ENCODE data around the gene AFTPH. TPM values are rescaled to one million over a fixed set of nuclear protein-coding genes. Genes with fewer than 3 reads are reported as not detected.
A peak's percentile ranks its signal among the peaks of the same experiment; 100 is the strongest.

Gene AFTPH
- total and polyA plus RNA-seq, 9 of the 15 experiments (the other 6 are each of a cell fraction or from before 2014, with no cell fraction given): 8.0 to 26.2 (median 13.8) TPM

GRCh38 chr2:64608867-64609226 is 84.7 kb downstream of the AFTPH start (continued):
- TF ChIP-seq ZBTB9 (CRISPR knock-in tag; IDR thresholded peaks at IDR 0.05): 0 out of 2 replicates have a peak, but pooled peaks have one; percentile 20
- TF ChIP-seq MGA (IDR thresholded peaks at IDR 0.05): peak; percentile 89
- TF ChIP-seq SNIP1 (IDR thresholded peaks at IDR 0.05; ENCODE audit: low read depth): no peak

All from K562 (cell line).